Common myeloid progenitor, CD34-positive (primary cell): ENCODE results near the gene PACS1.
A peak's percentile ranks its signal among the peaks of the same experiment; 100 is the strongest.

Experiments
- CTCF ChIA-PET: fragments of 350-600 bp; sonication (Branson Sonifier 250); formaldehyde crosslinking; loops from one replicate; lab custom pipeline; 2021; ENCODE audit warnings: antibody characterized with exemption; lab: Charles Lee
- POLR2A ChIA-PET: fragments of 350-600 bp; sonication (Branson Sonifier 250); formaldehyde crosslinking; loops from one replicate; lab custom pipeline; 2021; ENCODE audit warnings: antibody characterized with exemption; lab: Charles Lee
- DNase-seq, 3 donors: peaks; one replicate each; pipeline versions ENCODE4 v3.0.0 to v3.0.0-alpha.2; 2013
- H3K27ac ChIP-seq, 2 experiments: 1 replicate in 1 of 2; 2 replicates in 1 of 2; pipeline ENCODE4 v1.7.0; 2013; ENCODE audit warnings: inconsistent platforms in 2 of 2, low read length in 2 of 2, mild to moderate bottlenecking in 2 of 2, low read depth in 1 of 2, moderate library complexity in 1 of 2; ENCODE audit not compliant: severe bottlenecking in 2 of 2, insufficient read depth in 1 of 2, poor library complexity in 1 of 2
- H3K27me3 ChIP-seq, 5 experiments: replicated peaks in 2 of 5; 1 replicate in 3 of 5; 2 replicates in 2 of 5; pipeline versions ENCODE4 v1.6.1 to v1.7.0; 2013; ENCODE audit warnings: low read length in 4 of 5, mild to moderate bottlenecking in 2 of 5, moderate library complexity in 2 of 5, inconsistent platforms in 1 of 5; ENCODE audit not compliant: insufficient read depth in 5 of 5, control insufficient read depth in 4 of 5
- H3K36me3 ChIP-seq, 4 experiments: 1 replicate in 2 of 4; 2 replicates in 2 of 4; pipeline versions ENCODE4 v1.6.1 to v1.7.0; 2013; ENCODE audit warnings: low read length in 3 of 4, control low read depth in 1 of 4, mild to moderate bottlenecking in 1 of 4; ENCODE audit not compliant: control insufficient read depth in 4 of 4, insufficient read depth in 4 of 4
- H3K4me1 ChIP-seq, 4 experiments: 1 replicate in 3 of 4; 2 replicates in 1 of 4; pipeline versions ENCODE4 v1.6.1 to v1.7.1; 2013; ENCODE audit warnings: low read length in 3 of 4, mild to moderate bottlenecking in 3 of 4, control low read depth in 1 of 4, inconsistent platforms in 1 of 4, moderate library complexity in 1 of 4; ENCODE audit not compliant: control insufficient read depth in 4 of 4, insufficient read depth in 4 of 4; ENCODE audit errors: control extremely low read depth in 1 of 4
- H3K4me3 ChIP-seq, 7 experiments: 1 replicate in 4 of 7; 2 replicates in 3 of 7; pipeline versions ENCODE4 v1.5.1 to v1.7.0; 2013; ENCODE audit warnings: mild to moderate bottlenecking in 7 of 7, low read length in 6 of 7, moderate library complexity in 6 of 7, inconsistent platforms in 2 of 7, low read depth in 2 of 7, control low read depth in 1 of 7; ENCODE audit not compliant: insufficient read depth in 4 of 7, control insufficient read depth in 1 of 7; ENCODE audit errors: extremely low read depth in 1 of 7
- H3K9me3 ChIP-seq, 5 experiments: 1 replicate in 4 of 5; 2 replicates in 1 of 5; pipeline versions ENCODE4 v1.6.1 to v1.7.1; 2013; ENCODE audit warnings: low read length in 4 of 5, mild to moderate bottlenecking in 2 of 5, inconsistent platforms in 1 of 5, low read depth in 1 of 5, moderate library complexity in 1 of 5; ENCODE audit not compliant: control insufficient read depth in 4 of 5, insufficient read depth in 2 of 5; ENCODE audit errors: control extremely low read depth in 1 of 5
- WGBS: methylation state at CpG from one replicate; pipeline ENCODE4 v1.1.5; 2013; ENCODE audit not compliant: insufficient coverage; 5-methylcytosine and 5-hydroxymethylcytosine counted together

The PACS1 gene

GRCh38 chr11:66050581-66051231 lies 19.4 kb upstream of the PACS1 start:
- Histone ChIP-seq H3K27ac (peak overlapping the region in 1 of 2 experiments; percentile 95), H3K9me3 (no peaks in the 10 kb centered on the region), H3K27me3 (peaks cover 0 to 5% (median 0%) of the 10 kb centered on the region in 5 experiments), H3K36me3 (peaks cover 4 to 15% (median 10%) of the 10 kb centered on the region in 4 experiments), H3K4me1 (peaks cover 1 to 30% (median 23%) of the 10 kb centered on the region in 4 experiments), H3K4me3 (peak overlapping the region in 1 of 7 experiments; percentile 78)
- ChIA-PET POLR2A (interaction anchor here (0.7 to 2.2 kb wide), 3 partner anchors 12 to 473 kb away, joined by 3 to 6 read pairs (median 5); partner anchors contain the start of gene PACS1), CTCF (interaction anchor here (0.6 to 8.1 kb wide), 3 partner anchors 8 to 32 kb away, joined by 3 to 99 read pairs (median 4); partner anchors contain the start of gene PACS1)
- WGBS, result 92% methylated on average over 4 of the region's 5 CpGs
- DNase-seq, result no peak

- peaks cover 4 to 21% (median 16%) of the 10 kb centered on the region in 4 experiments for H3K36me3 ChIP-seq
- peak overlapping the region; percentile 78 to 100 (median 98) for H3K4me3 ChIP-seq
- no peaks in the 10 kb centered on the region for H3K9me3 ChIP-seq
- H3K4me1 ChIP-seq, result peaks cover 1 to 30% (median 23%) of the 10 kb centered on the region in 4 experiments
- ChIA-PET POLR2A (interaction anchor here (2.2 kb wide), 1 partner anchor 19 kb away, joined by 6 read pairs; the partner anchor contains the start of gene PACS1), CTCF (interaction anchor here (0.9 to 8.1 kb wide), 2 partner anchors 9 to 14 kb away, joined by 3 to 99 read pairs; partner anchors contain the start of gene PACS1)
- whole genome bisulfite sequencing, result 11% methylated on average over 6 of the region's 12 CpGs
- DNase-seq, result no peak
- H3K27me3 ChIP-seq, result peaks cover 0 to 5% (median 0%) of the 10 kb centered on the region in 5 experiments
- peak overlapping the region; percentile 46 to 95 for H3K27ac ChIP-seq
Measured at GRCh38 chr11:66051371-66051765, 18.7 kb upstream of the PACS1 start.

GRCh38 chr11:66051766-66052663 lies 18.1 kb upstream of the PACS1 start, which contains the start of gene SF3B2:
SF3B2 (plus strand) TSS chr11:66052364; CDS start chr11:66052385, 21 bp downstream.
- peak; percentile 98 to 99 (median 99) for DNase-seq
- under 1% methylated on average over 81 of the region's 84 CpGs for WGBS
- peaks cover 0 to 3% (median 0%) of the 10 kb centered on the region in 5 experiments for H3K27me3 ChIP-seq
- peak within 1 kb of the TSS; percentile 86 to 95 for H3K27ac ChIP-seq
- CTCF ChIA-PET, result interaction anchor here (0.5 to 8.1 kb wide), 7 partner anchors 8 to 136 kb away, joined by 3 to 99 read pairs (median 4); partner anchors contain the start of gene PACS1
- peaks cover 4 to 27% (median 22%) of the 10 kb centered on the region in 4 experiments for H3K36me3 ChIP-seq
- H3K9me3 ChIP-seq, result no peaks in the 10 kb centered on the region
- H3K4me1 ChIP-seq, result peaks cover 1 to 30% (median 23%) of the 10 kb centered on the region in 4 experiments
- H3K4me3 ChIP-seq, result peak within 1 kb of the TSS; percentile 78 to 100 (median 98)
- POLR2A ChIA-PET, result interaction anchor here (0.5 to 2.2 kb wide), 3 partner anchors 11 to 31 kb away, joined by 3 to 6 read pairs (median 5); partner anchors contain the start of gene PACS1

GRCh38 chr11:66052664-66052982 lies 17.4 kb upstream of the PACS1 start:
- Histone ChIP-seq H3K9me3 (no peaks in the 10 kb centered on the region), H3K36me3 (peaks cover 4 to 33% (median 28%) of the 10 kb centered on the region in 4 experiments), H3K4me3 (peak overlapping the region; percentile 78 to 100 (median 98)), H3K27me3 (peaks cover 0 to 3% (median 0%) of the 10 kb centered on the region in 5 experiments), H3K27ac (peak overlapping the region; percentile 86 to 95), H3K4me1 (peaks cover 1 to 30% (median 23%) of the 10 kb centered on the region in 4 experiments)
- ChIA-PET POLR2A (interaction anchor here (1.9 to 2.2 kb wide), 2 partner anchors 11 to 18 kb away, joined by 5 to 6 read pairs; partner anchors contain the start of gene PACS1), CTCF (interaction anchor here (0.5 to 8.1 kb wide), 7 partner anchors 9 to 137 kb away, joined by 3 to 99 read pairs (median 4); partner anchors contain the start of gene PACS1)
- no peak for DNase-seq
- WGBS, result 2% methylated on average over 15 of the region's 17 CpGs

DNA sequence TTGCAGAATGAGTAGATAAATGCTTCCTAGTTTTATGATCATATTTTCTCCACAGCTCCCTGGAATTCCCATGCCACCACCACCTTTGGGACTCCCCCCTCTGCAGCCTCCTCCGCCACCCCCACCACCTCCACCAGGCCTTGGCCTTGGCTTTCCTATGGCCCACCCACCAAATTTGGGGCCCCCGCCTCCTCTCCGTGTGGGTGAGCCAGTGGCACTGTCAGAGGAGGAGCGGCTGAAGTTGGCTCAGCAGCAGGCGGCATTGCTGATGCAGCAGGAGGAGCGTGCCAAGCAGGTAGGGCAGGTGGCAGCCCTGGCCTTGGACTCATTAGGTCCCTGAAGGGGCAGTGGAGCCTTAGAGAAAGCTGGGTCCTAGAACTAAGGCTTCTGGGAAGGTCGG lies 15.1 kb upstream of the PACS1 start:
- Histone ChIP-seq H3K9me3 (no peaks in the 10 kb centered on the region), H3K4me1 (peaks cover 1 to 22% (median 18%) of the 10 kb centered on the region in 4 experiments), H3K27me3 (no peaks in the 10 kb centered on the region), H3K27ac (no peak overlapping the region), H3K36me3 (peaks cover 12 to 55% (median 48%) of the 10 kb centered on the region in 4 experiments), H3K4me3 (no peak overlapping the region)
- POLR2A ChIA-PET, result no interaction called here
- DNase-seq, result no peak
- CTCF ChIA-PET, result interaction anchor here (1.2 to 8.1 kb wide), 4 partner anchors 10 to 78 kb away, joined by 4 to 99 read pairs (median 10); partner anchors contain the start of gene PACS1
- 100% methylated on average over 6 of the region's 7 CpGs for WGBS

- DNase-seq, result no peak
- no peak overlapping the region for H3K4me3 ChIP-seq
- H3K27me3 ChIP-seq, result no peaks in the 10 kb centered on the region
- no peaks in the 10 kb centered on the region for H3K9me3 ChIP-seq
- WGBS, result 95% methylated on average over 4 of the region's 7 CpGs
- H3K36me3 ChIP-seq, result peaks cover 22 to 69% (median 63%) of the 10 kb centered on the region in 4 experiments
- no peak overlapping the region for H3K27ac ChIP-seq
- POLR2A ChIA-PET, result no interaction called here
- CTCF ChIA-PET, result interaction anchor here (1.1 to 8.1 kb wide), 4 partner anchors 9 to 76 kb away, joined by 4 to 99 read pairs (median 10); partner anchors contain the start of gene PACS1
- H3K4me1 ChIP-seq, result peaks cover 0 to 14% (median 12%) of the 10 kb centered on the region in 4 experiments
Measured at GRCh38 chr11:66056501-66056900, 13.6 kb upstream of the PACS1 start.
